ENCODE measurements around the gene ZCCHC13. TPM values are rescaled to one million over a fixed set of nuclear protein-coding genes. Genes with fewer than 3 reads are reported as not detected.

Gene ZCCHC13
- polyA plus RNA-seq, 2 of the 4 experiments (the other 2 are of a cell fraction): not detected

- peaks cover 15% of the 10 kb centered on the region for H3K4me1 ChIP-seq
- FAIRE-seq (no peak), DNase-seq (ENCODE audit: low read depth in 1 of 2, low spot score in 1 of 2) (no peak), ATAC-seq (peak; percentile 31 to 42; a peak in 3 of 6 replicates)
- ChIA-PET CTCF (interaction anchor here (0.7 to 1.9 kb wide), 19 partner anchors 10 to 488 kb away, joined by 3 to 16 read pairs (median 4); no protein-coding TSS in a partner anchor), POLR2A (interaction anchor here (1.4 to 1.7 kb wide), 2 partner anchors 52 to 93 kb away, joined by 4 to 8 read pairs; no protein-coding TSS in a partner anchor)
- no peak overlapping the region for H3K4me3 ChIP-seq
- no peak overlapping the region for H3K4me2 ChIP-seq
- H3K9me3 ChIP-seq: no peaks in the 10 kb centered on the region
- H3K27ac ChIP-seq: peak overlapping the region in 1 of 2 experiments; percentile 55; a peak in 2 of 6 replicates
- TF ChIP-seq FOSB (CRISPR knock-in tag; IDR thresholded peaks at IDR 0.05): no peak
- TF ChIP-seq RAD21 (conservative IDR thresholded peaks at IDR 0.05 in 1 of 2, IDR thresholded peaks at IDR 0.05 in 1 of 2): 0 out of 5 replicates have a peak, but pooled peaks of 1 of the 2 experiments have one; percentile 6
- no peak for TF ChIP-seq HDAC2 (IDR thresholded peaks at IDR 0.05)
- 0 out of 3 replicates have a peak, but pooled peaks have one; percentile 9 for TF ChIP-seq CTCF (IDR thresholded peaks at IDR 0.05)
- 52% methylated on average over 3 of the region's 4 CpGs for WGBS (ENCODE audit: missing lambda C conversion rate)
These were observed 40.3 kb downstream of the ZCCHC13 start for GRCh38 chrX:74344280-74344622.

GRCh38 chrX:74346088-74346487 lies 42.1 kb downstream of the ZCCHC13 start:
- H3K27ac ChIP-seq: no peak overlapping the region
- TF ChIP-seq JUNB (IDR thresholded peaks at IDR 0.05) (no peak), CHD4 (IDR thresholded peaks at IDR 0.05; ENCODE audit: borderline replicate concordance) (no peak), E2F6 (IDR thresholded peaks at IDR 0.05; ENCODE audit: borderline replicate concordance, low read depth) (no peak), TFCP2L1 (CRISPR knock-in tag; IDR thresholded peaks at IDR 0.05) (no peak), KDM1A (IDR thresholded peaks at IDR 0.05; ENCODE audit: low read depth) (no peak), PBX3 (IDR thresholded peaks at IDR 0.05) (no peak), HMGXB4 (CRISPR knock-in tag; IDR thresholded peaks at IDR 0.05; ENCODE audit: borderline replicate concordance) (no peak), CTCF (IDR thresholded peaks at IDR 0.05) (no peak), SMC3 (IDR thresholded peaks at IDR 0.05) (no peak), CHD2 (IDR thresholded peaks at IDR 0.05; ENCODE audit: low read length, partially characterized antibody) (no peak), GATA3 (IDR thresholded peaks at IDR 0.05; ENCODE audit: borderline replicate concordance) (no peak), TP53 (CRISPR knock-in tag; IDR thresholded peaks at IDR 0.05) (no peak), CBX2 (IDR thresholded peaks at IDR 0.05; ENCODE audit: borderline replicate concordance, low read depth) (no peak)
- no peaks in the 10 kb centered on the region for H3K9me3 ChIP-seq
- CTCF ChIA-PET: interaction anchor here (0.7 kb wide), 1 partner anchor 226 kb away, joined by 3 read pairs; no protein-coding TSS in a partner anchor
- DNase-seq (ENCODE audit: low read depth in 1 of 2, low spot score in 1 of 2) (no peak), FAIRE-seq (no peak), ATAC-seq (no peak)
- 88% methylated on average over 2 of the region's 2 CpGs for WGBS (ENCODE audit: missing lambda C conversion rate)
- no peak overlapping the region for H3K4me2 ChIP-seq
- H3K4me1 ChIP-seq: peaks cover 15% of the 10 kb centered on the region
- POLR2A ChIA-PET: no interaction called here
- H3K4me3 ChIP-seq: no peak overlapping the region

Data from A549 (cell line).